Measurements from ENCODE around the gene DOP1A.
A peak's percentile ranks its signal among the peaks of the same experiment; 100 is the strongest.

Gene DOP1A
- total RNA-seq = 60.1 to 86.9 reads per million in 2 donors

- DNase-seq = peak; percentile 96
These were observed at the start of gene DOP1A for GRCh38 chr6:83067448-83068439. Gene DOP1A, plus strand, starts transcription at chr6:83067671. Its CDS starts 29,307 bp downstream, at chr6:83096978.

- no peak for DNase-seq
These were observed 47.7 kb upstream of the DOP1A start for GRCh38 chr6:83019741-83020140.

- no peak for DNase-seq
These were observed 35.8 kb upstream of the DOP1A start for GRCh38 chr6:83031689-83032088.

GRCh38 chr6:83038246-83038645 is 29.2 kb upstream of the DOP1A start:
- no peak for DNase-seq

- no peak for DNase-seq
These were observed 24.9 kb upstream of the DOP1A start for GRCh38 chr6:83042467-83043053.

- DNase-seq = no peak
These were observed 23.2 kb upstream of the DOP1A start for GRCh38 chr6:83044091-83044768.

- DNase-seq = no peak
These were observed 20.3 kb upstream of the DOP1A start for GRCh38 chr6:83047065-83047754.

GRCh38 chr6:83051377-83052172 is 15.9 kb upstream of the DOP1A start:
- DNase-seq = no peak

- no peak for DNase-seq
These were observed 13.8 kb upstream of the DOP1A start for GRCh38 chr6:83053678-83054077.

- DNase-seq = peak; percentile 9
These were observed 12.0 kb upstream of the DOP1A start for GRCh38 chr6:83055366-83055964.

- no peak for DNase-seq
These were observed 9.7 kb upstream of the DOP1A start for GRCh38 chr6:83057705-83058321.

- DNase-seq = no peak
These were observed 6.3 kb upstream of the DOP1A start for GRCh38 chr6:83061190-83061589.

- no peak for DNase-seq
These were observed 5.2 kb upstream of the DOP1A start for GRCh38 chr6:83062225-83062624.

GRCh38 chr6:83065511-83066192 is 1.8 kb upstream of the DOP1A start, which contains the start of gene UBE3D:
Gene UBE3D, minus strand, starts transcription at chr6:83065841. Its CDS starts 123 bp downstream, at chr6:83065718.
- peak; percentile 97 for DNase-seq

GRCh38 chr6:83068616-83069015 is 1.1 kb downstream of the DOP1A start:
- DNase-seq = no peak

- DNase-seq = no peak
These were observed 2.2 kb downstream of the DOP1A start for GRCh38 chr6:83069633-83070032.

- DNase-seq = no peak
These were observed 3.6 kb downstream of the DOP1A start for GRCh38 chr6:83071023-83071422.

- DNase-seq = no peak
These were observed 4.2 kb downstream of the DOP1A start for GRCh38 chr6:83071707-83072106.

- DNase-seq = no peak
These were observed 5.3 kb downstream of the DOP1A start for GRCh38 chr6:83072726-83073125.

- DNase-seq = no peak
These were observed 6.1 kb downstream of the DOP1A start for GRCh38 chr6:83073615-83074014.

Measured in T-helper 9 cell (primary cell).